Gastrocnemius medialis (tissue), 4 donors: ENCODE data around the gene GRIK2. TPM values are rescaled to one million over a fixed set of nuclear protein-coding genes. Genes with fewer than 3 reads are reported as not detected.

Experiments
- ATAC-seq, 2 donors: fragments of 150-250 bp; one replicate each; pipeline ENCODE4 v1.9.1; 2016
- DNase-seq, 2 donors: peaks; one replicate each; pipeline ENCODE4 v3.0.0-alpha.2; 2019
- H3K27ac ChIP-seq, 4 donors: fragments of 200-600 bp; sonication (generic); 1 replicate in 1 of 4; 2 replicates in 3 of 4; pipeline ENCODE4 v1.5.1; 2016 to 2018; ENCODE audit warnings: mild to moderate bottlenecking in 2 of 4, moderate library complexity in 1 of 4
- H3K27me3 ChIP-seq, 3 donors: fragments of 200-600 bp; sonication (generic) in 2 of 3; 1 replicate in 1 of 3; 2 replicates in 2 of 3; pipeline versions ENCODE4 v1.5.1 to v1.6.0; 2016 to 2019; ENCODE audit warnings: mild to moderate bottlenecking in 1 of 3, moderate library complexity in 1 of 3
- H3K36me3 ChIP-seq, 2 donors: fragments of 200-600 bp; sonication (generic) in 1 of 2; one replicate each; pipeline ENCODE4 v1.5.1; 2017 to 2018
- H3K4me1 ChIP-seq, 2 donors: fragments of 200-600 bp; sonication (generic) in 1 of 2; one replicate each; pipeline ENCODE4 v1.5.1; 2016 to 2017; ENCODE audit warnings: mild to moderate bottlenecking in 2 of 2
- H3K4me3 ChIP-seq, 4 donors: fragments of 200-600 bp; sonication (generic) in 3 of 4; 1 replicate in 1 of 4; 2 replicates in 3 of 4; pipeline ENCODE4 v1.5.1; 2016 to 2019; ENCODE audit warnings: mild to moderate bottlenecking in 2 of 4
- H3K9me3 ChIP-seq, 3 donors: fragments of 200-600 bp; sonication (generic) in 2 of 3; 1 replicate in 1 of 3; 2 replicates in 2 of 3; pipeline ENCODE4 v1.5.1; 2016 to 2019
- CTCF ChIP-seq, 5 experiments: fragments of 450-650 bp in 3 of 5; fragments of 200-600 bp in 2 of 5; sonication (generic) in 2 of 5; IDR thresholded peaks in 4 of 5; conservative IDR thresholded peaks in 1 of 5; 1 replicate in 4 of 5; 2 replicates in 1 of 5; pipeline ENCODE4 v1.5.1; 2016 to 2019; ENCODE audit warnings: antibody characterized with exemption in 5 of 5, mild to moderate bottlenecking in 3 of 5, moderate library complexity in 3 of 5
- POLR2A ChIP-seq, 2 donors: fragments of 450-650 bp; IDR thresholded peaks; one replicate each; pipeline ENCODE4 v1.6.1; 2017; ENCODE audit warnings: antibody characterized with exemption in 2 of 2, mild to moderate bottlenecking in 2 of 2, moderate library complexity in 2 of 2
- in situ Hi-C, 4 donors: fragments of 200-750 bp; cut with MboI; loops; one replicate each; pipeline versions ENCODE4 v1.15.0 to v1.8.0; 2017; ENCODE audit warnings: low sequenced_read_pairs in 4 of 4
- intact Hi-C: fragments of 100-400 bp; cut with DNase I; formaldehyde crosslinking; loops from one replicate; pipeline ENCODE4 v1.15.1; 2023; ENCODE audit warnings: low total_unique reads
- total RNA-seq, 4 donors: library from RNA; depleted of rRNA; stranded (reverse); fragments of >200 nt; gene quantifications; one replicate each; pipeline versions ENCODE4 v1.1.0 to v1.2.3, GENCODE V29; 2016

Gene GRIK2
- total RNA-seq, 4 donors from 2014 or later: 0.39 to 5.1 (median 0.79) TPM

GRCh38 chr6:101422251-101422650, 28.7 kb downstream of the GRIK2 start:
- H3K4me3 ChIP-seq: no peak overlapping the region
- H3K4me1 ChIP-seq: no peaks in the 10 kb centered on the region
- no peak for ATAC-seq
- intact Hi-C loops: no loop called here
- DNase-seq: no peak
- no peaks in the 10 kb centered on the region for H3K9me3 ChIP-seq
- TF ChIP-seq CTCF (IDR thresholded peaks at IDR 0.05 in 4 of 5, conservative IDR thresholded peaks at IDR 0.05 in 1 of 5): no peak
- no peak for TF ChIP-seq POLR2A (IDR thresholded peaks at IDR 0.05)
- H3K27me3 ChIP-seq: no peaks in the 10 kb centered on the region
- in situ Hi-C loops: no loop called here
- H3K27ac ChIP-seq: no peak overlapping the region
- no peaks in the 10 kb centered on the region for H3K36me3 ChIP-seq

- in situ Hi-C loops: no loop called here
- ATAC-seq (no peak), DNase-seq (no peak)
- H3K27ac ChIP-seq: no peak overlapping the region
- no peak overlapping the region for H3K4me3 ChIP-seq
- no peaks in the 10 kb centered on the region for H3K4me1 ChIP-seq
- TF ChIP-seq CTCF (IDR thresholded peaks at IDR 0.05 in 4 of 5, conservative IDR thresholded peaks at IDR 0.05 in 1 of 5): no peak
- no peak for TF ChIP-seq POLR2A (IDR thresholded peaks at IDR 0.05)
- H3K9me3 ChIP-seq: no peaks in the 10 kb centered on the region
- no peaks in the 10 kb centered on the region for H3K27me3 ChIP-seq
- intact Hi-C loops: no loop called here
- H3K36me3 ChIP-seq: no peaks in the 10 kb centered on the region
Measured at GRCh38 chr6:101422811-101423210, 29.3 kb downstream of the GRIK2 start.

- H3K27me3 ChIP-seq: no peaks in the 10 kb centered on the region
- intact Hi-C loops: no loop called here
- TF ChIP-seq POLR2A (IDR thresholded peaks at IDR 0.05) (no peak), CTCF (IDR thresholded peaks at IDR 0.05 in 4 of 5, conservative IDR thresholded peaks at IDR 0.05 in 1 of 5) (no peak)
- ATAC-seq (no peak), DNase-seq (no peak)
- H3K9me3 ChIP-seq: no peaks in the 10 kb centered on the region
- H3K36me3 ChIP-seq: no peaks in the 10 kb centered on the region
- in situ Hi-C loops: no loop called here
- H3K4me1 ChIP-seq: no peaks in the 10 kb centered on the region
- H3K4me3 ChIP-seq: no peak overlapping the region
- no peak overlapping the region for H3K27ac ChIP-seq
Measured at GRCh38 chr6:101429270-101429669, 35.8 kb downstream of the GRIK2 start.

GRCh38 chr6:101429845-101430244, 36.3 kb downstream of the GRIK2 start:
- Histone ChIP-seq H3K9me3 (no peaks in the 10 kb centered on the region), H3K36me3 (no peaks in the 10 kb centered on the region), H3K27ac (no peak overlapping the region), H3K27me3 (no peaks in the 10 kb centered on the region), H3K4me3 (no peak overlapping the region), H3K4me1 (no peaks in the 10 kb centered on the region)
- no peak for DNase-seq
- in situ Hi-C loops: no loop called here
- no peak for ATAC-seq
- no peak for TF ChIP-seq CTCF (IDR thresholded peaks at IDR 0.05 in 4 of 5, conservative IDR thresholded peaks at IDR 0.05 in 1 of 5)
- no peak for TF ChIP-seq POLR2A (IDR thresholded peaks at IDR 0.05)
- intact Hi-C loops: no loop called here

- no peaks in the 10 kb centered on the region for H3K9me3 ChIP-seq
- H3K27ac ChIP-seq: no peak overlapping the region
- H3K4me1 ChIP-seq: no peaks in the 10 kb centered on the region
- no peak overlapping the region for H3K4me3 ChIP-seq
- TF ChIP-seq CTCF (IDR thresholded peaks at IDR 0.05 in 4 of 5, conservative IDR thresholded peaks at IDR 0.05 in 1 of 5): no peak
- no peak for TF ChIP-seq POLR2A (IDR thresholded peaks at IDR 0.05)
- no peaks in the 10 kb centered on the region for H3K36me3 ChIP-seq
- no peak for DNase-seq
- ATAC-seq: no peak
- in situ Hi-C loops (no loop called here), intact Hi-C loops (no loop called here)
- no peaks in the 10 kb centered on the region for H3K27me3 ChIP-seq
Measured at GRCh38 chr6:101433141-101433540, 39.6 kb downstream of the GRIK2 start.
